HG02870 (cell line): Measurements from ENCODE around the gene PRSS53.
"Not testable (repeated sequence)": the region's sequence is repeated elsewhere in the genome, so short reads cannot be mapped to it uniquely, and the experiment has no call there.

Source experiments
- ATAC-seq: cut with Tn5 transposase; IDR thresholded peaks from one replicate; pipeline ENCODE4 v1.9.1; 2021; ENCODE audit warnings: mild to moderate bottlenecking, moderate library complexity; ENCODE audit not compliant: unreplicated experiment

Gene PRSS53

DNA sequence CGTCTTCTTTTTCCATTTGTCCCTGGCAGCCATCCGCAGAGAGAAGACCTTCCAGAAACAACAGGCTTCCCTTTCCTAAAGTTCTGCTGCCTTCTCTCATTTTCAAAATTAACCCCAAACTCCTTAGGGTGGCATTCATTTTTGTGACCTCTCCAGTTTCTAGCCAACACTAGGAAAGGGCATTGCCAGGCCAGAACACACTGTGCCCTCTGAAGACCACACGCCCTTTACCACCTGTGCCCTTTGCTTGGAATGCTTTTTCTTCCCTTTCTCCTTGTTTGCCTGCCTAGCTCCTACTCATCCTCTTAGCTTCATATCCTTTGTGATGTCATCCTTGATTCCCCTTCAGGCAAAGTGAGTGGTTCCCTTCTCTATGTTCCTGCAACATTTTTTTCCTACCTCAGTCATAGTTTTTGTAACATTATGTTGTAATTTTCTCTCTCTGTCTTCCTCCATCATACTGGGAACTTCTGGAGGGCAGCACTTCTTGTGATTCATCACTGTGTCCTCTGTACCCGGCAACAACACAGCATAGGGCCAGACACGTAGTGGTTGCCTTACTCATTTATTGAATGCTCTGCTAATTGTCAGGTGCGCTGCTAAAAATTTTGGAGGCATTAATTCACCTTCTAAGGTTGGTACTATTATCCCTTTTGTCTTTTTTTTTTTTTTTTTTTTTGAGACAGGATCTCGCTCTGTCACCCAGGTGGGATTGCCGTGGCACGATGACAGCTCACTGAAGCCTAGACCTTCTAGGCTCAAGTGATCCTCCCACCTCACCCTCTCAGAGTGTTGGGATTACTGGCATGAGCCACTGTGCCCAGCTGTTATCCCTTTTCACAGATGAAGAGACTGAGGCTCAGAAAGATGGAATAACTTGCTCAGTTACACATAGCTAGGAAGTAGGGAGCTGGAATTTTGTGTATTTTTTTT is 29.7 kb upstream of the PRSS53 start:
- ATAC-seq: no peak

DNA sequence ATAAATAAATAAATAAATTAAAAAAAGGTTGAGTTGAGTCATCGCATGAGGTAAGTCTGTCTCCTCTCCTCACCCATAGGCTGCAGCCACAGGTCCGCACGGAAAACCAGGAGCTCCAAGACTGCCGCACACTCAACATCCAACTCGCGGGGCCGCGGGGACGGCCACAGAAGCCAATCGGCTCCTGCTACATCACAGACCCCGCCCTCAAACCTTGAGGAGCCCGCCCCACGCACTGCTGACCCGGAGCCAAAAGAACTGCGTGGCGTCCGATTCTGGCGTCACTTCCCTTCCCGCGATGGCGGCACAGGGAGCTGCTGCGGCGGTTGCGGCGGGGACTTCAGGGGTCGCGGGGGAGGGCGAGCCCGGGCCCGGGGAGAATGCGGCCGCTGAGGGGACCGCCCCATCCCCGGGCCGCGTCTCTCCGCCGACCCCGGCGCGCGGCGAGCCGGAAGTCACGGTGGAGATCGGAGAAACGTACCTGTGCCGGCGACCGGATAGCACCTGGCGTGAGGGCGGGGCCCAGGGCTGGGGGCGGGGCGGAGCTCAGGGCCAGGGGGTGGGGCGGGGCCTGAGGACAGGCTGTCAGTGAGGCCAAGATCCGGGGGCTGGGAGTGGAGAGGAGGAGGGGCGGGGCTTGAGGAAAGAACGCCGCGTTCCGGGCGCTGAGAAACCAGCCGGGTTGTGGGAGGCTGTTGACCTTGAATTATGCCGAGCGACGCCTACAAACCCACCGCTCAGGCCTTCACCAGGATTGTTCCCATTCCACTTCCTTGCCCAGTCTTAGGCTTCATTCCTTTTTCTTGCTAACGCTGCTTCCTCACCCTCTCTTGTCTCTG is 28.9 kb upstream of the PRSS53 start, which contains the start of gene KAT8:
KAT8 (plus strand) TSS at position 281 of the 839 bp plus-strand sequence; CDS start at position 299, 18 bp downstream.
- peak; percentile 95 for ATAC-seq

DNA sequence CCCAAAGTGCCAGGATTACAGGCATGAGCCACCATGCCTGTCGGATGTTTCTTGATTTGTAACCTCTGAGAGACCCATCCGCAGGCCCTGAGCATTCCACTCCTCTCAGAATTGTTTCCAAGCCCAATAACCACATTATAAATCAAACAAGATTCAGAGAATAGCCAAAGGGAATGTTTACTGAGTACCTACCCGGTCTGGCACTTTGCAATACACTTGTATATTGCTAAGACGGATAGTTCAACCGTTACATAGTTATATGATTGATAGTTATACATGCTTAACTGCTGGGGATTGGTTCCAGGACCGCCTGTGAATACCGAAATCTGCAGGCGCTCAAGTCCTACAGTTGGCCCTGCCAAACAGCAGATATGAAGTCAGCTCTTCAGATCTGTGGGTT is 25.7 kb upstream of the PRSS53 start:
- ATAC-seq: no peak

DNA sequence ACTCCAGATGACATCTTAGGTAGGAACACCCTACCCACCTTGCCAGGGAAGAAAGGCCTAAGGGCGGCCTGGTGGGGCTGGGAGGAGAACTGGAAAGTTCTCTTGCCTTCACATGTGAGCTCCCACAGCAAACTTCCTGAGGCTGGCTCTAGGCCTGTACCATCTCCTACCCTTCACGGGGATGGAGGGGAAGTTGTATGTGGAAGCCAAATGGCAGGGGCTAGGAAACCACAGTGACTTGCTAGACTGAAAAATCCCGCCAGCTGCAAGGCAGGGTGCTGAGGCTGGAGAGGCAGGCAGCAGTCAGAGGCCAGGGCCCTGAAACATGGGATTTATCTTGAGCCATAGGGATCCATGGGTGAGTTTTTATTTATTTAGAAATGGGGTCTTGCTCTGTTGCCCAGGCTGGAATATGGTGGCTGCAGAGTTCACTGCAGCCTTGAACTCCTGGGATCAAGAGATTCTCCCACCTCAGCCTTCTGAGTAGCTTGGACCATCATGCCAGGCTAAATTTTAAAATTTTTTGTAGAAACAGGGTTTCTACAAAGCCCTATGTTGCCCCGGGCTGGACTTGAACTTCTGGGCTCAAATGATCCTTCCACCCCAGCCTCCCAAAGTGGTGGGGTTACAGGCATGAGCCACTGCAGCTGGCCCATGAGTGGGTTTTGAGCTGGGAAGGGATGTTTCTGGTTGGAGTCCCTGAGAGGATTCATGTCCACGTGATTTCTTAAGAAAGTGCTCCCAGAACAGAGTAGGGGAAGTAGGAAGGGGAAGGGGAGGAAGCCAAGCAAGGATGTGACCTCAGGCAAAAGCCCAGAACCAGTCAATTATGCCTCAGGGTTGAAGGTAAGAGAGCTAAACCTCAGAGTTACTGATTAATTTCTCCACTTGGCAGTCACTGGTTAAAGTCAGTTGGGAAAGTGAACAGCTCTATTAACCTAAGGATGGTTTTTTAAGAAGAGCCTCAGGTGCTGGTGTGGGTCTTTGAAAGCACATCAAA is 24.7 kb upstream of the PRSS53 start:
- no peak for ATAC-seq

DNA sequence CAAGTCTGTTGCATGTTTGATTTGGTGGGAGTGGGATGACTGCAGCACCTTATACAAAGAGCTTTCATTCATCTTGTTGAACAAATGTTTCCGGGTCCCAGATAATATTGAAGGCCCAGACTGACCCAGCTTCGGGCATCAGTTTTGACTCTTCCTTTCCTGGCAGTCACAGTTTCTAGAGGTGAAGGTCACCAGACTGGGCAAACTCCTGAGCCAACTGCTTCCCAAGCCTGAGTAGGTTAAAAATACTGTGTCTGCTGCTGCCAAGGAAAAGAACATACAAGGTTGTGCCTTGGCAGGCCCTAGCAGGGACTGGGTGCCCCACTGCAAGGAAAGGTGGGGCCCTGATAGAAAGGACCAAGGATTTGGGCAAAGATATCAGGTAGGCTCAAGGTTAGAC is 24.0 kb upstream of the PRSS53 start:
- no peak for ATAC-seq

DNA sequence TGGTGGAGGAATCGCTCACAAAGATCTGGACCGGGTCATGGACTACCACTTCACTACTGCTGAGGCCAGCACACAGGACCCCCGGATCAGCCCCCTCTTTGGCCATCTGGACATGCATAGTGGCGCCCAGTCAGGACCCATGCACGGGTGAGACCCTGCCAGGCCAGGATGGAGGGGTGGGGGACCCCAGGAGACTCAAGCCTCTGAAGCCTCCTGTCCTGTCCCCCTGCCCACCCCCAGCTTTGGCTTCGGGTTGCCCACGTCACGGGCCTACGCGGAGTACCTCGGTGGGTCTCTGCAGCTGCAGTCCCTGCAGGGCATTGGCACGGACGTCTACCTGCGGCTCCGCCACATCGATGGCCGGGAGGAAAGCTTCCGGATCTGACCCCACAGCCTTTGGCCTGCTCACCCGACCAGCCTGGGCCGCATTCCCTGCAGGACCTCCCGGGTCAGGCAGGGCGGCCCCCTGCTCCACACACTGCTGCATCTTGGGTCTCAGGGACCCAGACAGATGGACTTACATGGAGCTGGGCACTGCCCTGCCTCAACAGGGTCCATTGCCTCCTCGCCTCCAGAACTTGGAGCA is 23.2 kb upstream of the PRSS53 start:
- ATAC-seq: no peak

DNA sequence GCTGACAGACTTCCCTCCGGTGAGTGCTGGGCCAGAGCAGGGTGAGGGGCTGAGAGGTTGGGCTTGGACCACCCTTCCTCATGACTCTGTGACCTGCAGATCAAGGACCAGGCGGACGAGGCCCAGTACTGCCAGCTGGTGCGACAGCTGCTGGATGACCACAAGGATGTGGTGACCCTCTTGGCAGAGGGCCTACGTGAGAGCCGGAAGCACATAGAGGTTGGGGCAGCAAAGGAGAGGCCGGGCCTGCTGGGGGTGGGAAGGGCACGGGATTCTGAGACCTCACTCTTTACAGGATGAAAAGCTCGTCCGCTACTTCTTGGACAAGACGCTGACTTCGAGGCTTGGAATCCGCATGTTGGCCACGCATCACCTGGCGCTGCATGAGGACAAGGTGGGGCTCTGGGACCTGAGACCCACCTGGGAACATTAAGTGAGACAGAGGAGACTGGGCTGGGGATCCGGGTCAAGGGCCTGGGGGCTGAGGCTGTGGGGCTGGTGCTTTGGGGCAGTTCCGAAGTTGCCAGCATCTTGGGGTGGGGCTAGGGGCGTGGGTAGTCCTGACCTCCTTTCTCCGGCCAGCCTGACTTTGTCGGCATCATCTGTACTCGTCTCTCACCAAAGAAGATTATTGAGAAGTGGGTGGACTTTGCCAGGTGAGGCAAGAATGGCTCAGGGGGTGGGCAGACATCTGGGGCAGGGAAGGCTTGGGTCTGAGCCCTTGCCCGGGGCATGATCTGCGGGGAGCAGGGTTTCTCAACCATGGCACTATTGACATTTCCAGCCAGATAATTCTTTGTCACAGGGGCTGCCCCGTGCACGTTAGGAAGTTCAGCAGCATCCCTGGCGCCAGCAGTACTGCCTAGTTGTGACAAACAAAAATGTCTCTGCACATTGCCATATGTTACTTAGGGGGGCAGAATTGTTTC is 21.6 kb upstream of the PRSS53 start:
- no peak for ATAC-seq

DNA sequence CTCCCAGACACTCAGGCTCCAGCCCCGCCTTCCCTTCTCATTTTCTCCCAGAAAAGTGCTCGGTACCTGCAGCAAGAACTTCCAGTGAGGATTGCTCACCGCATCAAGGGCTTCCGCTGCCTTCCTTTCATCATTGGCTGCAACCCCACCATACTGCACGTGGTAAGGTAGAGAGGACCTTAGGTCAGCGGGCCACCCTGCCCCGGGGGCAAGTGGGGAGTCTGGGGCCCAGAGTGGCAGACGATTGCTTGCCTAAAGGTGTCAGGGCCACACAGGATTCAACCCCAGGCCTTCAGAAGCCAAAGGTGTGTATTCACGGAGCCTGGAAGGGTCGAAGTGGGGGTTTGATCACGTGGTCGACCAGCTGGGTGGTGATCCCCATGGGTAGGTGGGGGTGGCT is 20.9 kb upstream of the PRSS53 start:
- ATAC-seq: no peak

DNA sequence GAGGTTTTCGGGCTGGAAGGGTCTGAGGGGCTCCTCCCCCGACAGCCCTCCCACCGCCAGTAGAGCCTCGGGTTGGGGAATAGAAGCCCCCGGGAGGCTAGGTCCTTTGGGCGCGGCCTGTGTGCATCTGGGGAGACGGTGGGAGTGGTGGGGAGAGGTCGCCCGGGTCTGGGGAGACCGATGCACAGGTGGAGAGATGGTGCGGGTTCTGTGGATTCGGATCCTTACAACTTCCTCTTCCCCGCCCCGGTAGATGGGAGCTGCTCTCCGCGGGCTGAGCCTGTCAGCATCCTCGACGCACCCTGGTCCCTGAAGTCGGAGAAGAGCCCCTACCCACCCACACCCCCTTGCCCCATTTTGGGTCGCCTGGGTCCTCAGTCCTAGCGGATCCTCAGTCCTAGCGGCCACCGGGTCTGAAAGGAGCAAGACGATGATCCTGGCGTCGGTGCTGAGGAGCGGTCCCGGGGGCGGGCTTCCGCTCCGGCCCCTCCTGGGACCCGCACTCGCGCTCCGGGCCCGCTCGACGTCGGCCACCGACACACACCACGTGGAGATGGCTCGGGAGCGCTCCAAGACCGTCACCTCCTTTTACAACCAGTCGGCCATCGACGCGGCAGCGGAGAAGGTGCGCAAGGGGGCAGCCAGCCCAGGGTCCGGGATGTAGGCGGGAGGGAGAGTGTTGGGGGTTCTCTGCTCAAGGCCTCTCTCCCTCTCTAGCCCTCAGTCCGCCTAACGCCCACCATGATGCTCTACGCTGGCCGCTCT is 20.2 kb upstream of the PRSS53 start:
- no peak for ATAC-seq

DNA sequence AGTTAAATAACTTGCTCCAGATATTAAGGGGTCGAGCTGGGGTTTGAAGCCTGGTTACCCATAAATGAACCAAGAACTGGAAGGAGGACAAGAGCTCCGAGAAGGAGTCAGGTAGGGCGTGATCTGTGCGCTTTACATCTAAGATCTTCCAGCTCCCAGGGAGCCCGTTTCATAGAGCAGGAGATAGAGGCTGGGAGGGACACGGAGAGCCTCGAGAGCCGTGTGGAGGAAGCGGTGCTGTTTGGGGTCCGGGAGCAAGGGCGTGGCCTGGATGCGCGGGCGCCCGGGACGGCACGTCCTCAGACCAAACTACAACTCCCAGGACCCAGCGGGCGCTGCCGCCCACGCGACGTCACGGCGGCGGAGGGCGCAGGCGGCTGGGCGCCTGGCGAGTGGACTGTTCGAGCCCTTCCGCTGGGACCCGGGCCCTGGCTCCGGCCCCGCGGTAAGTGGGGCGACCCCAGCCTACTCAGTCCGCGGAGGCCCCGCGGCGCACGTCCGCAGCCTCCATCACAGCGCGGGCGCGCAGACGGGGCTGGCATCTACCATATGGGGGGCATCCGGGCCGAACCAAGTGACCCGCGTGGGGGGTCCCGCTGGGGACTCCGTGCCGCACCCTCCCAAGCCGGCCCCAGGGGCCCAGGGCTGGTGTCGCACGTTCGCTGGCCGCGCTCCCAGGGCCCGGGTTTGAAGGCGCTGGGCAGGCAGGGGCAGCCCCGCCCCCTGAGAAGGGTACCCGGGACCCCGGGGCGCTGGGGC is 19.5 kb upstream of the PRSS53 start, which contains the start of gene BCKDK:
BCKDK (plus strand) TSS at position 352 of the 759 bp plus-strand sequence. CDS start 838 bp downstream, outside the sequence.
- ATAC-seq: peak; percentile 82

DNA sequence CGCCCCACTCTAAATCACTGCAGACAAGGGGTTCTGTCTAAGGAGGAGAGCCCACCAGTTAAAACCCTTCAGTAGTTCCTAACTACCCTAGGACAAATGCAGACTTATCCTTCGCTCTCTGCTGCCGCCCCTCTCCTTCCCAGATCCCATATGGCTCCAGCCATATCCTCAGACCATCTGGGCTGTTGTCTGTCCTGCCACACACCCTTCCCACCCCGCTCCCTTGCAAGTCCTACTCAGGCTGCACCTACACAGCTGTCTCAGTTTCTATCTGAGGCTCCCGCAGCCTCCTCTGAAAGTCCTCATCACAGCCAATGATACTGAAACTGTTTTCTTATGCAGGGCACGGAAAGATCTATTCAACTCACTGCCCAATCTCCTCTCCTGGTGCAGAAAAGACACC is 18.7 kb upstream of the PRSS53 start:
- ATAC-seq: peak; percentile 51

DNA sequence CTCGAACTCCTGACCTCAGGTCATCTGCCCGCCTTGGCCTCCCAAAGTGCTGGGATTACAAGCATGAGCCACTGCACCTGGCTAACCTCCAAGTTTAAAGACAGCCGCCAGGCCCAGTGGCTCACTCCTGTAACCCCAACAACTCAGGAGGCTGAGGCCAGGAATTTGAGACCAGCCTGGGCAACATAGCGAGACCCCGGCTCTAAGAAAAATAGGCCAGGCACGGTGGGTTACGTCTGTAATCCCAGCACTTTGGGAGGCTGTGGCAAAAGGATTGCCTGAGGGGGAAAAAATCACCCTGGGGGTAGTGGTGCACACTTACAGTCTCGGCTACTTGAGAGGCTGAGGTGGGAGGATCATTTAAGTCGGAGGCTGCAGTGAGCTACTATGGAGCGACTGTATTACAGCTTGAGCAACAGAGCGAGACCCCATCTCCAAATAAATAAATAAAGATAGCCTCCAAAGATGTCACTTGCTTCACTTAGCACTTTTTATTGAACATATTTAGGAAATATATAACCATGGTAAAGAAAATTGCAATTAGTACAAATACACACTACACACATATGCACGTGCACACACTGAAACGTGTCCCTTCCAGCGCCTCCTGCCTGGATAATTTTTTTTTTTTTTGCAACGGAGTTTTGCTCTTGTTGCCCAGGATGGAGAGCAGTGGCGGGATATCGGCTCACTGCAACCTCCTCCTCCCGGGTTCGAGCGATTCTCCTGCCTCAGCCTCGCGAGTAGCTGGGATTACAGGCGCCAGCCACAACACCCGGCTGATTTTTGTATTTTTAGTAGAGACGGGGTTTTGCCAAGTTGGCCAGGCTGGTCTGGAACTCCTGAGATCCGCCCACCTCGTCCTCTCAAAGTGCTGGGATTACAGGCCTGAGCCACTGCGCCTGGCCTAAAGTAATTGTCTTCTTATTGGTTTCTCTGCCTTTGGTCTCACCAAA is 18.0 kb upstream of the PRSS53 start:
- ATAC-seq: no peak

DNA sequence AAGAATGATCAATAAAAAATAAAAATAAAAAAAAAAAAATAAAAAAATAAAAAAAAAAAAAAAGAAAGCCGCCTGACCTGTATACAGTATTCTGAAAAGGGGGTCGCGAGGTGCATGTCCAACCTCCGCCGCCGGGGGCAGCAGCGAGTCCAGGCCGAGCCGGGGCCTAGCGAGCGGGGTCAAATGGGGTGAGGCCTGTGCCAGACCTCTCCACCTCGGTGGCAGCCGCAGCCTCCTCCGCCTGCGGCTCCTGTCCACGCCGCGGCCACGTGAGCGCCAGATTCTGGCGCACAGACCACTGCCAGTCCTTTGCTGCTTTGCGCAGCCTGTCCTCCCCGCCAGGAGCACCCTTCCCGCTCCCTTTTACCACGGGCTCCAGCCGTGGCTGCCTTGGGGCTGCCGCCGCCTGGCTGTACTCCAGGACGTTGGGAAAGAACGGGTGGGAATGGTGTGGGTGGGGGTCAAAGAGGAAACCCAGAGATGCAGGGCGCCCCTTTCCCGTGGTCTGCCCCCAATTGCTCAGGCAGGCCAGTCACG is 17.0 kb upstream of the PRSS53 start:
- no peak for ATAC-seq

DNA sequence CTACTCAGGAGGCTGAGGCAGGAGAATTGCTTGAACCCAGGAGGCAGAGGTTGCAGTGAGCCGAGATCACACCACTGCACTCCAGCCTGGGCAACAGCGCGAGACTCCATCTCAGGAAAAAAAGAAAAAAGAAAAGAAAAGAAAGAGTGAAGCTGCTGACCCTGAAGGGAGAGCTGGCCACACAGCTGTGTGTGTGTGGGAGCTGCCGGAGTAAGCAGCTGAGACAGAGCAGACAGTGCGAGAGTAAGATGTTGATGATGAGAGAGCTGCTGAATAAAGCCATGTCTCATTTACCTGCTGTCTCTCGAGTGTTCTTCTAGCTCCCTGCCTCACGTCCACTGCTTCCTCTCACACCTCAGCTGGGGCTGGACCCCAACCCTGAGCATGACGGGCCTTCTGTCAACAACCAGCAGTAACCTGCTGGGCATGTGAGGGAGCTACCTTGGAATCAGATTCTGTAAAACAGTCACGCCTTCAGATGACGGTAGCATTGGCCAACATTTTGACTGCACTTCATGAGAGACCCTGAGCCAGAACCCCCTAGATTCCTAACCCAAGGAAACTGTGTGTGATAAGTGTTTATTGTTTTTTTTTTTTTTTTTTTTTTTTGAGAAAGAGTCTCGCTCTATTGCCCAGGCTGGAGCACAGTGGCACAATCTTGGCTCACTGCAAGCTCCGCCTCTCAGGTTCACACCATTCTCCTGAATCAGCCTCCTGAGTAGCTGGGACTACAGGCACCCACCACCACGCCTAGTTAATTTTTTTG is 12.3 kb upstream of the PRSS53 start:
- not testable (repeated sequence) for ATAC-seq
